LNCaP clone FGC (cell line): ENCODE measurements around the gene PRR36.

Source experiments
- DNase-seq: peaks from one replicate; pipeline ENCODE4 v3.0.0-alpha.2; 2011; ENCODE audit warnings: low read depth
- H3K4me3 ChIP-seq: 2 replicates; pipeline ENCODE4 v1.5.1; 2011; ENCODE audit warnings: mild to moderate bottlenecking, low read depth, low read length, control low read depth
- TF ChIP-seq, protein P1 (sequence below): IDR thresholded peaks from 2 replicates; pipeline ENCODE4 v1.5.1; 2012; ENCODE audit warnings: mild to moderate bottlenecking; ENCODE audit not compliant: control insufficient read depth, insufficient read depth; ENCODE audit errors: extremely low read depth

The PRR36 gene

DNA sequence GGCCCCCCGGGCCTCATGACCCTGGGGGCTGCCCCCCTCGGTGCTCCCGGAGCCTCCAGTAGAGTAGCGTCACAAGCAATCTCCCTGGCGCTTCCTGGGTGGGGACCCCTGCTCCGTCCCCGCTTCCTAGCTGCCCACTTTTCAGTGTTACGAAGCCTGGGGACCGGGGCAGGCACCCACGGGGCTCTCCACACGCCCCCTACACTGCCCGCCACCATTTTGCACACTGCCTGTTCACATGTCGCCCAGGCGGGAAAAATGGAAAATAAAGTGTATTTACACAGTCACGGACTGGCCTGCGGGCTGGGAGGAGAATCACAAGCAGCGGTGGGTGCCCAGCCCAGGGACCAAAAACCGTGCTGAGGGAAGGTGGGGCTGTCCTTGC is 9.5 kb downstream of the PRR36 start:
- H3K4me3 ChIP-seq: no peak overlapping the region
- DNase-seq: no peak
- TF ChIP-seq, protein P1, sequence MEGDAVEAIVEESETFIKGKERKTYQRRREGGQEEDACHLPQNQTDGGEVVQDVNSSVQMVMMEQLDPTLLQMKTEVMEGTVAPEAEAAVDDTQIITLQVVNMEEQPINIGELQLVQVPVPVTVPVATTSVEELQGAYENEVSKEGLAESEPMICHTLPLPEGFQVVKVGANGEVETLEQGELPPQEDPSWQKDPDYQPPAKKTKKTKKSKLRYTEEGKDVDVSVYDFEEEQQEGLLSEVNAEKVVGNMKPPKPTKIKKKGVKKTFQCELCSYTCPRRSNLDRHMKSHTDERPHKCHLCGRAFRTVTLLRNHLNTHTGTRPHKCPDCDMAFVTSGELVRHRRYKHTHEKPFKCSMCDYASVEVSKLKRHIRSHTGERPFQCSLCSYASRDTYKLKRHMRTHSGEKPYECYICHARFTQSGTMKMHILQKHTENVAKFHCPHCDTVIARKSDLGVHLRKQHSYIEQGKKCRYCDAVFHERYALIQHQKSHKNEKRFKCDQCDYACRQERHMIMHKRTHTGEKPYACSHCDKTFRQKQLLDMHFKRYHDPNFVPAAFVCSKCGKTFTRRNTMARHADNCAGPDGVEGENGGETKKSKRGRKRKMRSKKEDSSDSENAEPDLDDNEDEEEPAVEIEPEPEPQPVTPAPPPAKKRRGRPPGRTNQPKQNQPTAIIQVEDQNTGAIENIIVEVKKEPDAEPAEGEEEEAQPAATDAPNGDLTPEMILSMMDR: no peak

DNA sequence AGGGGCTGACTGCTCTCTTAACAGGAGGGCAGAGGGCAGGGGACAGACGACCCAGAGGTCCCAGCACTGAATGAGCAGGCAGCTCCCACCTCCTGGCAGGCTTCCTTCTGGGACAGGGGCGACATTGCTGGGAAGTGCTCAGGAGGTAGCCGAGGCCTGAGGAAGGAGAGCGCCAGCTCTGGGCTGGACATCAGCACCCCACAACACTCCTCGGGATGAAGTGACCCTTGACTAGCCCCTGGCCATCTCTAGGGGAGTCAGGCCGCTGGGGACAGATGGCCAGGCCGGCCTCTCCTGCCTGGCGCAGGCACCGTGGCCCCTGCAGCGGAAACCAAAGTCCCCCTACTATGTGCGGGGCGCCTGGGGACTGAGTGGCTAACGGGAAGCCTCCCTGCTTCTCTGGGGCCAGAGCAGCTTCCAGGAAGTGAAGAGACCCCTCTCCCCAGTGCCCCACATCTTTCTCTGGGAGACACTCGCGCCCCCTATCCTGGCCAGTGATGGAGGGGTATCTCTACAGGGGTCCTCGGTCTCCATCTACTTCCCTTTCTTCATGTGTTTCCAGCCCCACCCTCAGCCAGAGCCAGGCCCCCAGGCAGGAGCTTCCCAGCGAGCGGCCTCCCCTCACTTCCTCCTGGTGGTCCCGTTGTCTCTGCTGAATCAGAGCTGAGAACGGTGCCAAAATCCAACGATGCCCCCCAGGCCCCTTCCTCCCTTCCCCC is 10.1 kb downstream of the PRR36 start:
- no peak overlapping the region for H3K4me3 ChIP-seq
- TF ChIP-seq, protein P1: no peak
- no peak for DNase-seq

DNA sequence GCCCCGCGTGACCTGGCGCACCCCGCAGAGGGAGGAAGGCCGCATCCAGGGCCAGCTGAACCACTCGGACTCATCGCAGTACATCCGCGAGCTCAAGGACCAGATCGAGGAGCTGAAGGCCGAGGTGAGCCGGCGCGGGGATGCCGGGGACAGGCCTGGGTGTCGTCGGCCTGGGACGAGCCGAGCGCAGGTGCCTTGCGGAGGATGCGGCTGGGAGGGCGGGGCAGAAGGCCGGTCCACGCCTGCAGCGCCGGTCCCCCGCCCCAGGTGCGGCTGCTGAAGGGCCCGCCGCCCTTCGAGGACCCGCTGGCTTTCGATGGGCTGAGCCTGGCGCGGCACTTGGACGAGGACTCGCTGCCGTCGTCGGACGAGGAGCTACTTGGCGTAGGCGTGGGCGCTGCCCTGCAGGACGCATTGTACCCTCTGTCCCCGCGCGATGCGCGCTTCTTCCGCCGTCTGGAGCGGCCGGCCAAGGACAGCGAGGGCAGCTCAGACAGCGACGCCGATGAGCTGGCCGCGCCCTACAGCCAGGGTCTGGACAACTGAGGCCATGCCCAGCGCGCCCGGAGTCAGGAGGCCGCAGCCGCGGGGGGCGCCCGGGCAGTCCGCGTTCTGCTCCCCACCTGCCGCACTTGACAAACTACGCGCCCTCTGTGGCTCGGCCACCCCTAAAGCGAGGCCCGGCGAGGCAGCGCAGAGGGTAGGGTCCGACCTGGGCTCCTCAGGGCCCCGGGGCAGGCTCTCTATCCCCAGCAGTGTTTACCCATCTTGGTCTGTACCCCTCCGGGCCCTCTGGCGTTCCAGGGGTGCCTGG is 10.8 kb downstream of the PRR36 start:
- DNase-seq: no peak
- TF ChIP-seq, protein P1: no peak
- no peak overlapping the region for H3K4me3 ChIP-seq

DNA sequence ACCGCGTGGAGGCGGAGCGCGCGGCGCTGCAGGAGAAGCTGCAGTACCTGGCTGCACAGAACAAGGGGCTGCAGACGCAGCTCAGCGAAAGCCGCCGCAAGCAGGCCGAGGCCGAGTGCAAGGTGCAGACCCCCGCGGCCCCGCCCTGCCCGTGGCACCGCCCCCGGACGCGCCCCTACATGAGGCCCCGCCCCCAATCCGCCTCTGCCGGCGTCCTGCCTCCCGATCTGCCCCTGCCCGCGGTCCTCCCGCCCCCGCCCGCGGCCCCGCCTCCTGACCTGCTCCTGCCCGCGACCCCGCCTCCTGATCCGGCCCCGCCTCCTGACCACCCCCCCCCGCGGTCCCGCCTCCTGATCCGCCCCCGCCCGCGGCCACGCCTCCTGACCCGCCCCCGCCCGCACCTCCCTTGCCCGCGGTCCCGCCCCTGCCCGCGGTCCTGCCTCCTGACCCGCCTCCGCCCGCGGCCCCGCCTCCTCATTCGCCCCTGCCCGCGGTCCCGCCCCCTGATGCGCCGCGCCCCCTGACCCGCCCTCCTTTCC is 11.7 kb downstream of the PRR36 start:
- TF ChIP-seq, protein P1: no peak
- no peak for DNase-seq
- H3K4me3 ChIP-seq: no peak overlapping the region

DNA sequence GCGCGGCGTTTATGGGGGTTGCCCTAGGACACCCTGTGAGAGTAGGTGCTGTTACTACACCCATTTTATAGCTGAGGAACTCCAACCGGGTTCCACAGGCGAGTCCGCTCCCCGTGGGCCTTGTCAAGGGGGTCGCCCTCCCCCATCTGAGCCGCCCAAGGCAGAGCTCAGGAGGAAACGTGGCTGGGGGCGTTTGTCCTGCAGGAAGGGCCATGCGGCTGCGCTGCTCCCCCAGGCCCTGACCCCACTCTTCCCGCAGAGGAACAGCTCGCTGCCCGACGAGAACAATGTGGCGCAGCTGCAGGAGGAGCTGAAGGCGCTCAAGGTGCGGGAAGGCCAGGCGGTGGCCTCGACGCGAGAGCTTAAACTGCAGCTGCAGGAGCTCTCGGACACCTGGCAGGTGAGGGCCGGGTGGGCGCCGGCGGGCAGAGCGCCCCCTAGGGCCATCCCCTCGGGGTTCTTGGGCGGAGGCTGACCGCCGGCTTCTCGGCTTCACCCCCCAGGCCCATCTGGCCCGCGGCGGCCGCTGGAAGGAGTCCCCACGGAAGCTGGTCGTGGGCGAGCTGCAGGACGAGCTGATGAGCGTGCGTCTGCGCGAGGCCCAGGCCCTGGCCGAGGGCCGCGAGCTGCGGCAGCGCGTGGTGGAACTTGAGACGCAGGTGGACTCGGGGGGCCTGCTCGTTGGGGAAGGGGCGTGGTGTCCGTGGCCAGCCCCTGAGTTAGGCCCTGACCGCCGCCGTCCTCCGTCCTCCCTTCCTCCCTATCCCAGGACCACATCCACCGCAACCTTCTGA is 12.4 kb downstream of the PRR36 start:
- DNase-seq: no peak
- H3K4me3 ChIP-seq: no peak overlapping the region
- TF ChIP-seq, protein P1: no peak

DNA sequence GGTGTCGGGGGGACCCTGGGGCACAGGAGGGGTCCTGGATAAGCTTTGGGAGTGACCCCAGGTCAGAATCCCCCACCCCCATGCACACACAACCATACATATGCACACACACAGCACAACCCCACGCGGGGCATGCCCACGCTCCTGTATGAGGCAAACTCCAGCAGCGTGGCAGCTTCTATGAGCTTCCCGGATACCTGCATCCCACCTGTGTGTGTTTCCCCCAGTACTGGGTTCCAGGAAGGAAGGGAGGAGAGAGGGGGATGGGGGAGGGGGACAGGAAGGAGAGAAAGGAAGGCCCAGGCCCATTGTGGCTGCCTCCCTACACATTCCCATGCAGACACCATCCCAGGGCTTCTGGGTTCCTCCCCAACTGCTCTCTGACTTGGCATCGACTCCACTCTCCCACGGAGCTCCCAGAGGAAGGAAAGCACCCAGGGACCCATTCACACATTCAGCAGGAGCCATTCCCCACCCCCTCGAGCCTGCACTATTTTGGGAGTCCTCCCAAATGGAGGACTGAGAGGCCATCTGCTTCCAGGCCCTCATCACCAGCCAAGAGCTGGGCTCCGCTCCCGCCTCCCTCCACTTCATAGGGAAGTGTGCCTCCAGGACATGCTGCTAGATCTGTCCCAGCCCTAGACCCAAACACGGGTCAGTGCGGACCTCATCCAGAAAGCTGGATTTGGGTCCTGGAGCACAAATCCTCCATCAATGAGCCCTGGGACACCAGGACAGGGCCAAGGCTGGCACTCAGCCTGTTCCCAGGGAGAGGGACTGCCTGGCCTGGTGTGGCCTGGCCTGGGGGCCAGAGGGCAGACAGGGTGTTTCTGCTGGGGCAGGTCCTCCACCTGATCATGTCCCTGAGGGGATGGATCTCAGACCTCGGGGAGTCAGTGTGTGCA is 13.2 kb downstream of the PRR36 start:
- no peak for DNase-seq
- TF ChIP-seq, protein P1: no peak
- H3K4me3 ChIP-seq: no peak overlapping the region
